Fibroblast of lung (primary cell): ENCODE measurements around the gene WBP1L.

Experiments
- CTCF ChIP-seq, 2 donors: IDR thresholded peaks in 1 of 2; conservative IDR thresholded peaks in 1 of 2; 1 replicate in 1 of 2; 2 replicates in 1 of 2; pipeline ENCODE4 v1.5.1; 2011 to 2012; ENCODE audit warnings: low read length in 2 of 2, control low read depth in 1 of 2, inconsistent platforms in 1 of 2, low read depth in 1 of 2, mild to moderate bottlenecking in 1 of 2
- EZH2 ChIP-seq: IDR thresholded peaks from 2 replicates; pipeline ENCODE4 v1.5.1; 2012; ENCODE audit warnings: low read length, control low read depth, mild to moderate bottlenecking; ENCODE audit errors: missing control alignments

GRCh38 chr10:102765336-102765735 lies 21.6 kb downstream of the WBP1L start:
- TF ChIP-seq CTCF (conservative IDR thresholded peaks at IDR 0.05 in 1 of 2, IDR thresholded peaks at IDR 0.05 in 1 of 2; ENCODE audit: low read depth in 1 of 2, low read length in 2 of 2) (no peak), EZH2 (no peak)
